Transverse colon (tissue), 4 donors: ENCODE measurements around the gene LRP10.
A peak's percentile ranks its signal among the peaks of the same experiment; 100 is the strongest.

Source experiments
- CTCF ChIP-seq, 5 experiments: fragments of 200-600 bp in 3 of 5; fragments of 450-650 bp in 2 of 5; sonication (generic) in 3 of 5; IDR thresholded peaks; 1 replicate in 2 of 5; 2 replicates in 3 of 5; pipeline ENCODE4 v1.5.1; 2016 to 2017; ENCODE audit warnings: antibody characterized with exemption in 5 of 5, inconsistent platforms in 3 of 5, mild to moderate bottlenecking in 2 of 5, moderate library complexity in 1 of 5
- EP300 ChIP-seq: sonication (generic); formaldehyde crosslinking; IDR thresholded peaks from one replicate; pipeline ENCODE4 v1.6.1; 2017; ENCODE audit warnings: antibody characterized with exemption, low read depth
- POLR2A ChIP-seq: fragments of 450-650 bp; IDR thresholded peaks from one replicate; pipeline ENCODE4 v1.6.1; 2016; ENCODE audit warnings: antibody characterized with exemption, mild to moderate bottlenecking, moderate library complexity
- POLR2AphosphoS5 ChIP-seq, 3 donors: sonication (generic); formaldehyde crosslinking; IDR thresholded peaks; one replicate each; pipeline ENCODE4 v1.6.1; 2016; ENCODE audit warnings: antibody characterized with exemption in 3 of 3

- no peak for TF ChIP-seq CTCF (IDR thresholded peaks at IDR 0.05)
- TF ChIP-seq POLR2AphosphoS5 (IDR thresholded peaks at IDR 0.05): peak in 2 of 3 donors; percentile 33 to 34
- TF ChIP-seq POLR2A: no peak
- TF ChIP-seq EP300: no peak
These were observed 23.0 kb upstream of the LRP10 start for GRCh38 chr14:22848351-22849164.
